Naive B cell (primary cell): ENCODE data around the gene UBE4B. TPM values are rescaled to one million over a fixed set of nuclear protein-coding genes. Genes with fewer than 3 reads are reported as not detected.
A peak's percentile ranks its signal among the peaks of the same experiment; 100 is the strongest.
"Not testable (repeated sequence)": the region's sequence is repeated elsewhere in the genome, so short reads cannot be mapped to it uniquely, and the experiment has no call there.

Experiments used
- ATAC-seq, 2 donors: fragments of 150-1000 bp; cut with Tn5 transposase; 2 replicates each; pipeline ENCODE4 v1.10.0; 2021; ENCODE audit warnings: low read depth in 2 of 2, mild to moderate bottlenecking in 2 of 2, moderate library complexity in 2 of 2
- DNase-seq: peaks from one replicate; pipeline ENCODE4 v3.0.0; 2022
- H3K27ac Mint-ChIP-seq, 6 donors: one replicate each; pipeline ENCODE4 v1.8.0; 2020 to 2022; ENCODE audit warnings: mild to moderate bottlenecking in 6 of 6, mixed read lengths in 6 of 6, moderate library complexity in 5 of 6, inconsistent platforms in 2 of 6
- H3K27me3 Mint-ChIP-seq, 3 donors: one replicate each; pipeline ENCODE4 v1.8.0; 2021 to 2022; ENCODE audit warnings: mixed read lengths in 3 of 3, mild to moderate bottlenecking in 1 of 3
- H3K36me3 Mint-ChIP-seq, 2 donors: one replicate each; pipeline ENCODE4 v1.8.0; 2020 to 2022; ENCODE audit warnings: mixed read lengths in 2 of 2, inconsistent platforms in 1 of 2, mild to moderate bottlenecking in 1 of 2
- H3K4me1 Mint-ChIP-seq, 3 donors: one replicate each; pipeline ENCODE4 v1.8.0; 2020 to 2022; ENCODE audit warnings: mixed read lengths in 3 of 3, inconsistent platforms in 1 of 3, mild to moderate bottlenecking in 1 of 3, moderate library complexity in 1 of 3
- H3K4me3 Mint-ChIP-seq, 8 donors: one replicate each; pipeline ENCODE4 v1.8.0; 2020 to 2022; ENCODE audit warnings: mild to moderate bottlenecking in 8 of 8, mixed read lengths in 8 of 8, moderate library complexity in 8 of 8, inconsistent platforms in 2 of 8
- H3K9me3 Mint-ChIP-seq, 7 donors: one replicate each; pipeline ENCODE4 v1.8.0; 2020 to 2022; ENCODE audit warnings: mixed read lengths in 7 of 7, mild to moderate bottlenecking in 5 of 7, inconsistent platforms in 2 of 7, moderate library complexity in 1 of 7
- polyA plus RNA-seq, 6 donors: library from polyadenylated mRNA; unstranded; fragments of 300-500 nt; fragmentation: Illumina TruSeq; gene quantifications; one replicate each; pipeline ENCODE4 v1.2.3, GENCODE V29; 2021; ENCODE audit warnings: low read depth in 6 of 6

The UBE4B gene
- polyA plus RNA-seq, 6 donors from 2014 or later: 2.0 to 11.7 (median 7.8) TPM

GRCh38 chr1:10084045-10084444 lies 51.3 kb downstream of the UBE4B start:
- Mint-ChIP-seq H3K4me1 (peaks cover 0 to 9% (median 0%) of the 10 kb centered on the region in 3 donors), H3K36me3 (peaks cover 7 to 12% of the 10 kb centered on the region in 2 donors), H3K27ac (no peak overlapping the region), H3K4me3 (no peak overlapping the region), H3K27me3 (no peaks in the 10 kb centered on the region), H3K9me3 (peaks cover 0 to 3% (median 0%) of the 10 kb centered on the region in 7 donors)
- DNase-seq: no peak
- ATAC-seq: no peak

GRCh38 chr1:10085076-10085475 lies 52.3 kb downstream of the UBE4B start:
- Mint-ChIP-seq H3K27me3 (no peaks in the 10 kb centered on the region), H3K4me1 (peaks cover 0 to 6% (median under 1%) of the 10 kb centered on the region in 3 donors), H3K36me3 (peaks cover 7% of the 10 kb centered on the region in 2 donors), H3K4me3 (no peak overlapping the region), H3K27ac (no peak overlapping the region), H3K9me3 (peaks cover 0 to 3% (median 0%) of the 10 kb centered on the region in 7 donors)
- ATAC-seq (no peak), DNase-seq (no peak)

- Mint-ChIP-seq H3K9me3 (no peaks in the 10 kb centered on the region), H3K27me3 (no peaks in the 10 kb centered on the region), H3K4me3 (no peak overlapping the region), H3K4me1 (peaks cover 0 to 6% (median 3%) of the 10 kb centered on the region in 3 donors), H3K36me3 (no peaks in the 10 kb centered on the region), H3K27ac (no peak overlapping the region)
- ATAC-seq (no peak), DNase-seq (no peak)
These were observed 54.5 kb downstream of the UBE4B start for GRCh38 chr1:10087210-10087609.

- H3K4me1 Mint-ChIP-seq: peaks cover 0 to under 1% (median 0%) of the 10 kb centered on the region in 3 donors
- DNase-seq (no peak), ATAC-seq (no peak)
- peaks cover 20 to 24% of the 10 kb centered on the region in 2 donors for H3K36me3 Mint-ChIP-seq
- no peaks in the 10 kb centered on the region for H3K27me3 Mint-ChIP-seq
- no peak overlapping the region for H3K27ac Mint-ChIP-seq
- no peak overlapping the region for H3K4me3 Mint-ChIP-seq
- H3K9me3 Mint-ChIP-seq: no peaks in the 10 kb centered on the region
These were observed 69.2 kb downstream of the UBE4B start for GRCh38 chr1:10101929-10102328.

- Mint-ChIP-seq H3K9me3 (no peaks in the 10 kb centered on the region), H3K36me3 (peaks cover 24 to 31% of the 10 kb centered on the region in 2 donors), H3K4me1 (peaks cover 0 to 4% (median 0%) of the 10 kb centered on the region in 3 donors), H3K27me3 (no peaks in the 10 kb centered on the region), H3K4me3 (no peak overlapping the region), H3K27ac (no peak overlapping the region)
- no peak for ATAC-seq
- no peak for DNase-seq
These were observed 70.4 kb downstream of the UBE4B start for GRCh38 chr1:10103193-10103592.

GRCh38 chr1:10104834-10105233 lies 72.1 kb downstream of the UBE4B start:
- DNase-seq (no peak), ATAC-seq (no peak)
- no peaks in the 10 kb centered on the region for H3K9me3 Mint-ChIP-seq
- H3K4me1 Mint-ChIP-seq: peaks cover 0 to 4% (median 0%) of the 10 kb centered on the region in 3 donors
- H3K4me3 Mint-ChIP-seq: no peak overlapping the region
- no peaks in the 10 kb centered on the region for H3K27me3 Mint-ChIP-seq
- no peak overlapping the region for H3K27ac Mint-ChIP-seq
- H3K36me3 Mint-ChIP-seq: peaks cover 26 to 34% of the 10 kb centered on the region in 2 donors

- peaks cover 0 to 4% (median 0%) of the 10 kb centered on the region in 3 donors for H3K4me1 Mint-ChIP-seq
- peaks cover 32 to 34% of the 10 kb centered on the region in 2 donors for H3K36me3 Mint-ChIP-seq
- ATAC-seq (no peak), DNase-seq (no peak)
- no peak overlapping the region for H3K27ac Mint-ChIP-seq
- H3K4me3 Mint-ChIP-seq: no peak overlapping the region
- H3K27me3 Mint-ChIP-seq: no peaks in the 10 kb centered on the region
- H3K9me3 Mint-ChIP-seq: no peaks in the 10 kb centered on the region
These were observed 72.7 kb downstream of the UBE4B start for GRCh38 chr1:10105484-10105883.

- no peak overlapping the region for H3K4me3 Mint-ChIP-seq
- peaks cover 0 to 8% (median 0%) of the 10 kb centered on the region in 3 donors for H3K4me1 Mint-ChIP-seq
- no peak overlapping the region for H3K27ac Mint-ChIP-seq
- ATAC-seq (no peak), DNase-seq (no peak)
- H3K36me3 Mint-ChIP-seq: peaks cover 33 to 41% of the 10 kb centered on the region in 2 donors
- H3K9me3 Mint-ChIP-seq: no peaks in the 10 kb centered on the region
- no peaks in the 10 kb centered on the region for H3K27me3 Mint-ChIP-seq
These were observed 73.5 kb downstream of the UBE4B start for GRCh38 chr1:10106241-10106640.

GRCh38 chr1:10106756-10107475 lies 74.2 kb downstream of the UBE4B start:
- Mint-ChIP-seq H3K27ac (peak overlapping the region in 1 of 6 donors; percentile 29), H3K4me1 (peaks cover 0 to 8% (median 0%) of the 10 kb centered on the region in 3 donors), H3K36me3 (peaks cover 35 to 45% of the 10 kb centered on the region in 2 donors), H3K4me3 (no peak overlapping the region), H3K27me3 (no peaks in the 10 kb centered on the region), H3K9me3 (no peaks in the 10 kb centered on the region)
- no peak for DNase-seq
- ATAC-seq: no peak

GRCh38 chr1:10107476-10107847 lies 74.7 kb downstream of the UBE4B start:
- H3K27me3 Mint-ChIP-seq: not testable (repeated sequence)

GRCh38 chr1:10108134-10108663 lies 75.4 kb downstream of the UBE4B start:
- peaks cover 0 to 8% (median 0%) of the 10 kb centered on the region in 3 donors for H3K4me1 Mint-ChIP-seq
- ATAC-seq (no peak), DNase-seq (no peak)
- no peaks in the 10 kb centered on the region for H3K27me3 Mint-ChIP-seq
- no peak overlapping the region for H3K27ac Mint-ChIP-seq
- no peaks in the 10 kb centered on the region for H3K9me3 Mint-ChIP-seq
- no peak overlapping the region for H3K4me3 Mint-ChIP-seq
- H3K36me3 Mint-ChIP-seq: peaks cover 36 to 38% of the 10 kb centered on the region in 2 donors

More at GRCh38 chr1:10107476-10107847, 74.7 kb downstream of the UBE4B start:
- not testable (repeated sequence) for H3K4me3 Mint-ChIP-seq, ATAC-seq, DNase-seq, H3K9me3 Mint-ChIP-seq, H3K4me1 Mint-ChIP-seq
- Mint-ChIP-seq H3K36me3 (peaks cover 36 to 45% of the 10 kb centered on the region in 2 donors), H3K27ac (peak overlapping the region in 1 of 6 donors; percentile 29)

- DNase-seq (no peak), ATAC-seq (no peak)
- H3K4me3 Mint-ChIP-seq: no peak overlapping the region
- H3K9me3 Mint-ChIP-seq: no peaks in the 10 kb centered on the region
- peaks cover 32 to 36% of the 10 kb centered on the region in 2 donors for H3K36me3 Mint-ChIP-seq
- H3K4me1 Mint-ChIP-seq: peaks cover 0 to 8% (median 0%) of the 10 kb centered on the region in 3 donors
- no peak overlapping the region for H3K27ac Mint-ChIP-seq
- H3K27me3 Mint-ChIP-seq: no peaks in the 10 kb centered on the region
These were observed 76.4 kb downstream of the UBE4B start for GRCh38 chr1:10108948-10109708.

- H3K9me3 Mint-ChIP-seq: no peaks in the 10 kb centered on the region
- H3K4me1 Mint-ChIP-seq: peaks cover 0 to 4% (median 0%) of the 10 kb centered on the region in 3 donors
- H3K27ac Mint-ChIP-seq: no peak overlapping the region
- no peaks in the 10 kb centered on the region for H3K27me3 Mint-ChIP-seq
- DNase-seq (no peak), ATAC-seq (no peak)
- H3K36me3 Mint-ChIP-seq: peaks cover 11 to 38% of the 10 kb centered on the region in 2 donors
- no peak overlapping the region for H3K4me3 Mint-ChIP-seq
These were observed 80.7 kb downstream of the UBE4B start for GRCh38 chr1:10113501-10113900.
